Activated CD4-positive, CD25-positive, alpha-beta regulatory T cell treated with anti-CD3 and anti-CD28 coated beads, Interleukin-2, amount 50 U/mL, for 72 hours (primary cell): ENCODE results near the gene KLF16.
A peak's percentile ranks its signal among the peaks of the same experiment; 100 is the strongest.
"Not testable (repeated sequence)": the region's sequence is repeated elsewhere in the genome, so short reads cannot be mapped to it uniquely, and the experiment has no call there.

Source experiments
- DNase-seq: peaks from one replicate; pipeline ENCODE4 v3.0.0; 2021

KLF16 gene

GRCh38 chr19:1883784-1884183 is 20.4 kb upstream of the KLF16 start:
- DNase-seq: no peak

DNA sequence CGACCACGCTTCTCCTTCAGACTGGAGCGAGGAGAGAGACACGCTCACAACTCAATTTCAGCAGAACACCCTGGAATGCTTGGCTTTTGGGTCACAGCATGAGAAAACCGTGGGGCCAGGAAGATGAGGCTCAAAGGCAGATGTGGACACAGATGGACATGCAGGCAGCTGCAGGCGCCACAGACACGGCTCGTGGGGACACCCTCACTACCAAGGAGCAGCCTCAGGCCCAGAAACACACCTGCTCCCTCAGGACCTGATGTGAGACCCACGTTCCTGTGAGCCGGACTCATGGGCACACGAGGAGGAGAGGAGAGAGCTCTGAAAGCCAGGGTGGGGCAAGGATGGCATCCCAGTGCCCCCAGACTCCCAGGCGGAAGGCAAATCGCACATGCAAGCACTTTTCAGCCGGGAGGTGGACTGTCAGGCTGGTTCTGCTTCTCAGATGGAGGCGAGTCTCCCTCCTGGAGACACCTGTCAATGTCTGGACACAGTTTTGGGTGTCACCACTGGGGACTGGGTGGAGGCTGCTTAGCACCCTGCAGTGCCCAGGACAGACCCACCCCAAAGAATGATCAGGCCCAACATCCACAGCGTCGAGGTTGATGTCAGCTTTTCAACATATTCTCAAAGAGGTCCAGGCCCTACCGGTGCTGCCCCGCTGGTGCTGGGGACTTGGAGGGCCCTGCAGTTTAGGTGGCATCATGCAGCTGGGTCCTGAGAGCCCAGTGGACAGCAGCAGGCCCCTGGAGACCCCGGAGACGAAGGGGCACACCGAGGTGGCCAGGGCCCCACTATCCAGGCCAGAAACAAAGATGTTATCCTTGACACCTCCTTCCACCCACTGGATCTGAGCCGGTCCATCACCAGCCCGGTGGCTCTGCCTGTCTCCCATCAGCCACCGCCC is 19.7 kb upstream of the KLF16 start:
- DNase-seq: no peak

DNA sequence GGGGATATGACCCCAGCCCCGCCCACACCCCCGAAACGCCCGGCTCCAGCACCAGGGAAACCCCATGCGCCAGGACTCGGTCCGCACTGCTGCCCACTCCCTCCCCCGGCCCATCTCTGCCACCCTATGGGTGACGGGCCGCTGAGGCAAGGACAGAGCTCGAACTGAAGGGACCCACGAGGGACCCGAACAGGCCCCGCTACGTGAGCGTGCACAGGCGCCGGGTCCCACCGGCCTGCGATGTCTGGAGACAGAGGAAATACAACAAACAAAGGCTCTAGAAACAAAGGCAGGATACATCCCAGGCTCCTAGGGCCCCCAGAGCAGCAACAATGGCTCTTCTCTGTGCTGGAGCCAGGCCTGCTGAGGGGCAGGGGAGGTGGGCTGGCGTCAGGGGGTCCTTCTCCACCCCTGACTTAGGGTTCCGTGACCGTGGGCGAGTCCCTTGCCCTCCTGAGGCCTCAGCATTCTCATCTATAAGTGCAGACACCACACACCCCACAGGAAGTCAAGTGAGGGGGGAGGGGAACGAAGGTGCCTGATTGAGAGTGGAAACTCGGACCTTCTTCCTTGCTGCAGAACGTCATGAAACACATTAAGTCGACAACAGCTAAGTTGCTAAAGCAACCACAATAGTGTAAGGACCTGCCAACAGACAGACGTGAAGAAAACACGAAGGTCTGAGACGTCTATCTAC is 18.9 kb upstream of the KLF16 start:
- DNase-seq: no peak

DNA sequence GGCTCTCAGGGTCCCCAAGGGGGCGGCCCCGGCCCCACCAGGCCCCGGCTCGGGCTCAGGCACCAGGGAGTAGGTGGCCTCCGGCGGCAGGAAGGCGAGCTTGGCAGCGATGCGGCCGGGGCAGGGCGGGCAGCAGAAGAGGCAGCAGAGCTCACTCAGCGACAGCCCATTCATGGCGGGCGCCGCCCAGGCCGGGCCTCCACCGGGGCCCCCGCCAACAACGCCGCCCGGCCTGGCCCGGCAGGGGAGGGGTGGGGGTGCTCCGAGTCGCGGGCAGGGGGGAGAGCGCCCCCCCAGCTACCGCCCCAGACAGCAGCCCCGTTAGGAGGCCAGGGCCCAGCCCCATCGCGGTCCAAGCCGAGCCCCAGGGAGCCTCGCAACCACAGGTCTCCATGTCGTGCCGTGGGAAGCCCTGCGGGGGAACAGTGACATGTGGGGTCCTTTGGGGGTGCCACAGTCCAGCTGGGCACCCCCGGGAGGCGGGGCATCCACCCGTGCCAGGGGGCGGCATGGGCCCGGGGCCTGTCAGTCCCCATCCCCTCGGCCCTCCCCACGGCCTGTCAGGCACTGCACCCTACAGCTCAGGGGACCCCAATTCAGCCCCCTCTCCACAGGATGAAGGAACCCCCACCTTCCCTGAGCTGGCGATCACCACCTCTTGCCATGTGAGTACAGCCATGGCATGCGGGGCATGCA is 18.2 kb upstream of the KLF16 start:
- DNase-seq: not testable (repeated sequence)

DNA sequence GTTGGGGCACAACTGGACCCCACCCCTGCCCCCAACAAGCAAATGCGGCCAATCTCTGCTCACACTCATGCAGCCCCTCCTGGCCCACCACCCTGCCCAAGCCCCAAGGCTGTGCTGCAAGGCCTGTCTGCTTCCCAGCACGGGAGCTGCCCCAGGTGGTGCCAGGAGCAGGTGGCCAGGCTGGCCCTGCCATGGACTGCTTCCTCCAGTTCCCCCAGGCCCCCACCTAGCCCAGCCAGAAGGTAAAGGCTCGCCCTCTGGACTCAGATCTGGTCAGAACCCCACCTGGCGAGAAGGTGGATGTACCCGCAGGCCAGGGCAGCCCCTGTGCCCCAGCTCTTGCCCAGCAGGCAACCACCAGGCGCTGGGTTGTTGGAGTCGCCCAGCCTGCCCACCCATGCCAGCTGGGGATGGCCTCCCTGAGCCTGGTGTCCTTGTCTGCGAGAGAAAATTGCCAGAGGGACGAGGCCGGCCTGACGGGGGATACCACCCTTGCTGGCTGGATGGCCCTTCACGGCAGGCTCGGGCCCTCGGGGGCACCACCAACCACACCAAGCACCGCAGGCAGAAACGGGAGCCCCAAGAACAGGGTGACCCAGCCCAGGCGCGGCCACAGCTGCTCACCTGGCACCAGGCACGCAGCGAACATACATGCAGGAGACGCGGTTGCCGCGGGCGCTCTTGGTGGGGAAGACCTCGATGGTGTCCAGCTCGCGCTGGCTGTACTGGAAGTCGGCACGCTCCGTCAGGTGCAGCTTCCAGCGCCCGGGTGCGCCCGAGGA is 17.4 kb upstream of the KLF16 start:
- no peak for DNase-seq

GRCh38 chr19:1879982-1880381 is 16.6 kb upstream of the KLF16 start:
- not testable (repeated sequence) for DNase-seq

DNA sequence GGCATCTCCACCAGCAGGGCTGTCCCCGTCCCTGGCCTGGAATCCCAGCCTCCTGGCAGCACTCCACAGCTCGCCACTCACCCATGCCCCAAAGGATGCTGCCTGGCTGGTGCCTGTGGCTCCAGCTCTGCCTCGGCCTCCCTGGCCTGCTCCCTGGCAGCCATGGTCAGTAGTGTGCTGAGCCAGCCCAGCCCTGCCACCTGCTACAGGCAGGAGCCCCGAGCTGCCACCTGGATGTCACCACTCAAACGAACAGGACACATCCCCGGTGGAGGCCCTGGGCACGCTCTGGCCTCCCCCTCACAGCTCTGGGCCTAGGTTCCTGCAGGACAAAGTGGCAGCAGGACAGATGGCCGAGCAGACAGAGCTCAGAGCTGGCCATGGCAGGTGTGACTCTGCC is 15.2 kb upstream of the KLF16 start:
- DNase-seq: not testable (repeated sequence)

GRCh38 chr19:1877280-1877660 is 13.9 kb upstream of the KLF16 start:
- not testable (repeated sequence) for DNase-seq

GRCh38 chr19:1876496-1877279 is 13.3 kb upstream of the KLF16 start:
- not testable (repeated sequence) for DNase-seq

- peak; percentile 88 for DNase-seq
Observed at GRCh38 chr19:1875646-1876495, 12.5 kb upstream of the KLF16 start.

GRCh38 chr19:1875265-1875645 is 11.9 kb upstream of the KLF16 start:
- not testable (repeated sequence) for DNase-seq

- no peak for DNase-seq
Observed at GRCh38 chr19:1874554-1875185, 11.3 kb upstream of the KLF16 start.

DNA sequence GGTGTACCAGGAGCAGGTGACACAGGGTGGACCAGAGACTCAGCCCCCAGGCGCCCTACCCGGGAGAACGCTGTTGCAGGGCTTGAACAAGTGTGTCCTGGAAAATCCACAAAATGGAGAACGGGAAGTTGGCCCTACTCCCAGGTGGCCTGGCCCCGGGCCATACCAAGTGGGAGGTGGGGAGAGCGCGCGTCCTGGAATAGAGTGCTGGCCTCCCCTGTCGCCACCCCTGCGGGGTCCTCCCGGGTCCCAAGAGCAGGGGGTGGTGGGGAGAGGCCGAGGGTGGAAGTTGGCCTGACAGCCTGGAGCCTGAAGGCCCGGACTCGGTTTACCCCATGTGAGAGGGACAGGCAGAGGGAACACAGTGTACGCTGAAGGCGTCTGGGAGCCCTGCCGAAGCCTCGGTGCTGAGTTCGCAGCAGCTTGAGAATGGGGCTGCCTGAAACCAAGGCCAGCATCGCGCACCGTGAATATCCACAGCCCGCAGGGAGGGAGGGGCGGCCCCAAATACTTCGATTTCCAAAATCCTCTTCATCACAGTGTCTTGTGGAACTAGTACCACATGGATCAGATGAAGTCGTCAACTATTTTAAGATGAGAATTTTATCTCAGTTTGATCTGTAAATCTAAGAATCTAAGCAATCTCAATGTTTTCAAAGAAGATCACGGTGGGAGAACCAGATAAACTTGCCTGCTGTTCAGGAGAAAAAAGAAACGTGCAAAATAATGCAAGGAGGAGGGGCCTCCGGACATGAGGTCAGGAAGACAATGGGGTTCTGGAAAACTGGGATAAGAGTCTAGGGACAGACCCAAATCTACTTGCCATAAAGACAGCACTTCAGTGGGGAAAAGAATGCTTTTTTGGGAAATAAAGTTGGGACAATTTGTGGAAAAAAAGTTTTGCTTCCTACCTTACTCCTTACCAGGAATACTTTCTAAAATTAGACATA is 10.4 kb upstream of the KLF16 start:
- no peak for DNase-seq

GRCh38 chr19:1872807-1873523 is 9.6 kb upstream of the KLF16 start:
- no peak for DNase-seq

DNA sequence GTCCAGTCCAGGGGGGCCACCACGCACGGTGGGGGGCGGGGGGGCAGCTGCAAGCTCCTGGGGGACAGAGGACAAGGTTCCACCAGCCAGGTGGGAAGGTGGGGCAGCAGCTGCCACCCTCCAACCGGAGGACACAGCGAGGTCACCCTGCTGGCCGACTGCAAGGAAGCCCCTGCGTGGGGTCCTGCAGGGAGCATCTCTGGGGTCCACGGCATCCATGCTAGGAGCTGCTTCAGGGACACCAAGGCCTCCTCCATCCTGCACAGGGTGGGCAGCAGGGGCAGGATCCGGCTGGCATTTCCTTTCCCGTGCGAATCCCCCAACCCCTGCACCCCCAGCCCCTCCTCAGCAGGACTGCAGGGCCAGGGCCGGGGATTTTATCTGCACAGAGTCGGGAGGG is 8.3 kb upstream of the KLF16 start:
- no peak for DNase-seq

GRCh38 chr19:1871140-1871597 is 7.8 kb upstream of the KLF16 start:
- DNase-seq: no peak

GRCh38 chr19:1868971-1869370 is 5.6 kb upstream of the KLF16 start:
- DNase-seq: no peak

DNA sequence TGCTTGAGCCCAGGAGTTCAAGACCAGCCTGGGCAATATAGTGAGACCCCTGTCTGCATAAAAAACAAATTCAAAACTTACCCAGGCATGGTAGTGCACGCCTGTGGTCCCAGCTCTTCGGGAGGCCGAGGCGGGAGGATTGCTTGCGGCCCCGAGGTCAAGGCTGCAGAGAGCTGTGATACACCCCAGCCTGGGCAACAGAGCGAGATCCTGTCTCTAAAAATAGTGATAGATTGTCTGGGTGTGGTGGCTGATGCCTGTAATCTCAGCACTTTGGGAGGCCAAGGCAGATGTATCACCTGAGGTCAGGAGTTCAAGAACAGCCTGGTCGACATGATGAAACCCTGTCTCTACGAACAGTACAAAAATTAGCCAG is 4.0 kb upstream of the KLF16 start:
- DNase-seq: no peak
